T-helper 1 cell (primary cell): Measurements from ENCODE around the gene SIGLEC12.
"Not testable (repeated sequence)": the region's sequence is repeated elsewhere in the genome, so short reads cannot be mapped to it uniquely, and the experiment has no call there.

Experiments used
- DNase-seq, 5 donors: peaks; one replicate each; pipeline ENCODE4 v3.0.0-alpha.2; 2012 to 2020

Gene SIGLEC12

GRCh38 chr19:51479531-51480331 is 21.9 kb downstream of the SIGLEC12 start:
- no peak for DNase-seq

DNA sequence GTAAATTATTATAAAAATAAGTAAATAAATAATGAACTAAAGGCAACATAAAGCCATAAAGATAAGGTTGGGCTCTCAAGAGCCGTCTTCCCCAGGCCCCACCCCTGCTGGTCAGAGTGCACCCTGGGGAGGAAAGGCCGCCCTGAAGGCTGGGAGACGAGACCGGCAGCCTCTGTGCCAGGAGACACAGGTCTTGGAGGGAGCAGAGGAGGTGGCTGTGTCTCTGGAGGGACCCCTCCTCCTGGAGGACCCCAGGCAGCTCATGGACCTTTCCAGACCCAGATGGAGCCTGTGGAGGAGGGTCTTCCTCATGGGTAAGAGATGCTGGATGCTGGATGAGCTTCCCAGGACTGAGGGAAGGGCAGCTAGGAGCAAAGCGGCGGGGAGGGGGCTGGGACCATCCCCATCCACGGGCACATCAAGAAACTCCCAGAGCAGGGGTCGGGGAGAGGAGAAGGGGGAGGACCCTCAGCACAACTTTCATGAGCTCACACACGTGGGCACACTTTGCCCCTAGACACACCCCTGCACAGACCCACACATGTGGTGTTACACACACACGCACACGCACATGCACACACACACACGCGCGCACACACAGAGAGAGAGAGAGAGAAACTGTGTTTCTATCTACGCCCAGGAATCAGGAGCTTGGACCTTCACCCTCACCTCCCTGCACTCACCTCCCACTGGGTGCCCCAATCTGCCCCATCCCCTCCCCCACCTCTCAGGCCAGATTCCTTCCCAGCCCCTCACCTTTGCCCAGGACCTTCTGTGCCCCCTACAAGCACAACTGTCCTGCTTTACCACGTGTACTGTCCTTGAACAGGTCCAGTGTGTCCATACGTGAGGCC is 23.0 kb downstream of the SIGLEC12 start, which contains the start of gene CEACAM18:
Gene CEACAM18, plus strand, starts transcription at position 159 of the 854 bp plus-strand sequence.
- no peak for DNase-seq

- no peak for DNase-seq
Measured at GRCh38 chr19:51477344-51477743, 24.3 kb downstream of the SIGLEC12 start.

GRCh38 chr19:51476164-51476563 is 25.4 kb downstream of the SIGLEC12 start:
- DNase-seq, result no peak

GRCh38 chr19:51473009-51473707 is 28.4 kb downstream of the SIGLEC12 start:
- DNase-seq, result peak; percentile 47 to 76 (median 60)

- no peak for DNase-seq
Measured at GRCh38 chr19:51472607-51473006, 29.0 kb downstream of the SIGLEC12 start.

GRCh38 chr19:51471527-51471926 is 30.1 kb downstream of the SIGLEC12 start:
- no peak for DNase-seq

DNA sequence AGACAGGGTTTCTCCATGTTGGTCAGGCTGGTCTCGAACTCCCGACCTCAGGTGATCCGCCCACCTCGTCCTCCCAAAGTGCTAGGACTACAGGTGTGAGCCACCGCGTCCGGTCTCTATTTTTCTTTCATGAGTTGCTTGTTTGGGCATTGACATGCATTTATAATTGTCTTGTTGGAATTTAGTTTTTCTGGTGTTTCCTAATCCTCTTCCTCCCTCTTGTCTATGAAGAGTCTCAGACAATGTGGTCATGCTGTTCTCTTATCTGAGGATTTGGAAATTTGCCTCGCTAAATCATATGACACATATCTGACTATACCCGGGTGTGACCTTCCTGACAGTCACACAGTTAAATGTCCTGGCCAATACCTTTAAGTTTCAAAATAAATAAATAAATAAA is 30.6 kb downstream of the SIGLEC12 start:
- no peak for DNase-seq

- DNase-seq, result no peak
Measured at GRCh38 chr19:51469629-51470028, 32.0 kb downstream of the SIGLEC12 start.

DNA sequence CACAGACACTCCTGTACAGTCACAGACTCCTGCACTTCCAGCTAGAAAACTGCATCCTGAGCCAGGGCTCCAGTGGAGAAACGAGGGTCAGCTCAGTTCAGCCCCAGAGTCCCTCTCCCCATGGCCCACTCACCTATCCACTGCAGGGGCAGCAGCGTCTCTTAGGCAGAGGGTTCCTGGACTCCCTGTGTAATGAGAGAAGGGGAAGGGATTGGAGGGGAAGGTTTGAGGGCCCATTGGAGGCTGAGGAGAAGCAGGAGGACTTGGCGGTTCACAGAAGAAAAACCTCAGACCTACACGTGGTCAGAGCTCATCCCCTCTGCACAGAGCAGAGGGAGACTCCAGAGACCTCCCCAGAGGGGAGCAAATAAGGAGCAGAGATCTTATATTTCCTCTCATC is 32.4 kb downstream of the SIGLEC12 start:
- DNase-seq, result no peak

- DNase-seq, result no peak
Measured at GRCh38 chr19:51468545-51468920, 33.1 kb downstream of the SIGLEC12 start.

GRCh38 chr19:51467864-51468544 is 33.6 kb downstream of the SIGLEC12 start:
- no peak for DNase-seq

DNA sequence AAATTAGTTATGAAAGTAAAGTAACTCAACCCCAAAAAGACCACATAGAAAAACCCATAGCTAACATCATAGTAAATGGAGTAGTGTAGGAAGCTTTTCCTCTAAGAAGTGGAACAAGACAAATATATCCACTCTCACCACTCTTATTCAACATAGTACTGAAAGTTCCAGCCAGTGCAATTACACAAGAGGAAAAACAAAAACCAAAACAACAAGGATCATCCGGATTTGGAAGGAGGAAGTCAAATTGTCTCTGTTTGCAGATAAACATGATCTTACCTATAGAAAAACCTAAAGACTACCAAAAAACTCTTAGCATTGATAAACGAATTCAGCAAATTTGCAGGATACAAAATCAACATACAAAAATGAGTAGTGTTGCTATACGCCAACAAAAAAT is 34.9 kb downstream of the SIGLEC12 start:
- DNase-seq, result no peak

GRCh38 chr19:51463976-51464581 is 37.5 kb downstream of the SIGLEC12 start:
- DNase-seq, result not testable (repeated sequence)

DNA sequence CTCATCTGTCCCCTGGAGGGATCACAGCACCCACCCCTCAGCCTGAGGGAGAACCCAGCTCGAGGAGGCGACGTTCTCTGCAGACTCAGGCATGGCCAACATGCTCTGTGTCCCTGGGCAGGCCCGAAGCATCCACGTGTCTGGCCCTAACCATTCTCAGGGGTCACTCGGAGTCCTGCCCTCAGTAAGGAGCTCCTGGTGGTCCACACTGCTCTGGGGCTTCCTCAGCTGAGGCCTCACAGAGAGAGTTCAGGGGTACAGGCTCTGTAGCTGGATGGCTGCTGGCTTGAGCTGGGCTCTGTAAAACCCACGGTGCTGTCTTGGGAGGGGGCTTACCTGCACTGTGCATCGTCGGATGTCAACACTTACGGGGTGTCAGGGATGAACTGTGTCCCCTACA is 38.9 kb downstream of the SIGLEC12 start:
- no peak for DNase-seq

DNA sequence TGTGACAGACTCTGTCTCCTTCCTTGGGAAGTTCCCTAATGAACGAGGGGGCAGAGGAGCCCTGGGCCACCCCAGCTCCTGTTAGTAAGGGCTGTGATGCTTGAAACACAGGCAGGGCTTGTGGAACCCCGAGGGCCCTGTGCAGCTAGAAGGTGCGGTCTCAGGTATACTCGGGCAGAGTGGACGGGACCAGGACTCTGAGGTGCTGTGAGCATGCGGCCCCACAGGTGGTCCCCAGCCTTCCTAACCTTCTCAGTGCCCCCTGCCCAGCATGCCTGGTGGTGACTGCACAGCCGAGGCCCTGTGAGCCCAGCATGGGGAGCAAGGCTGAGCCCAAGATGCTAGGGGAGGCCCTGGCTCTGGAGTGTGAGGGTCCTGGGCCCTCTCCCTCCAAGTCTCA is 39.3 kb downstream of the SIGLEC12 start:
- no peak for DNase-seq

- no peak for DNase-seq
Measured at GRCh38 chr19:51461723-51462161, 39.9 kb downstream of the SIGLEC12 start.

DNA sequence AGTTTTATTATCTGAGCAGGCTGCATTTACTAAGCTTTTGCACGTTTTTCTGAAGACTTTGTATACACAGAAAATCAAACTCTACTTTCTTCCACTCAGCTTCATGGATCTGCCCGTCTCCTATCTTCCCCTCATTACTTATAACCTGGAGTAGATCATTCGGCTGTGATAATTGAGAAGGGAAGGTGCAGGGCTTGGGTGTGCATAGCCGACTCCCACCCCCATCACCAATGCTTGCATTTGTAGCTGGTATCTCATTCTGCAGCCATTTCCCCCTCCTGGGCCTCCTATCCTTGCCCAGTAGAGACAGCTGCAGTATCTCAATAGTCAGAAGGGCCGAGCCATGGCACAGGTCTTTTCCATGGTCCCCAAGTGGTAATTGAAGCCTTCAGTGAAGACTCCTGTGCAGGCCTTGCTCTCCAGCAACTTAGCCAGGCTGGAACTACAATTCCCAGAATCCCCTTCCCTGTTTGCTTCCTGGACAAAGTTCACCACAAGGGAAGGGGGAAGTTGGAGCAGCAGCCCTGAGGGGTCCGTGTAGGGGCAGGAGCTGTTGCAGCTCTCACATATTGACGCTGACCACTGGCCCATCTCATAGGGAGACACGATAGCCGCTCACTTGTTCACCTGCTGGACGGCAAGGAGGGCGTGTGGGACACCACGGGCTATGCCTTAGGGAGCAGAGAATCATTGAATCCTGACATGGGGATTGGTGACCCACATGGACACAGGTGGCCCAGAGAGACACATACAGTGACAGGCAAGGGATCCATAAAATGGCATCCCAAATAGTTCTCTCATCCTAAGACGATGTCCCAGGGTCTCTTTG is 41.2 kb downstream of the SIGLEC12 start:
- DNase-seq, result no peak

DNA sequence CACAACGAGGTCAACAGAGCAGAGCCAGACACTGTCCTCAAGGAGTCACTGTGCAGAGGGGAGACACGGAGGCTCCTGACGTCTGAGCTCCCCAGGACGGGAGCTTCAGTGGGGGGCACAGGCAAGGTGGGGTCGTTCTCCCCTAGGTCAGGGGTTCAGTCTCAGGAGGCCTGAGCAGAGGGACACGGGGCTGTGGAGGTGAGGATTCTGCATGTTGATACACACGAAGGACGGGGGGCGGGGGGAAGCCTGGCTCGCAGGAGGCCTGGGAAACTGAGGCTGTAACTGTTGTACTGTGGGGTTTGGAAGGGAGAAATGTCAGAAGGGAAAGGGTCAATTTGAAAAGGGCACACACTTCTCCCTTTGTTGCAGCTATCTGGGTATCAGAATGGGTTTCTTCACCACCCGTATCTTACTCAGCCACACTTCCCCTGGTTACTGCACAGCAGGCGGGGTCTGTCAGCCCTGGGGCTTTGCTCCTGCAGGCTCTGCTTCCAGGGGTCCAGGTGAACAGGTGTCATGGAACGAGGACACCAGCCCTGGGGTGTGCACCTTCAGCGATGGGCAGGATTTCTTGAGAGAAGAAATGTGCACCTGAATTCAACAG is 42.6 kb downstream of the SIGLEC12 start:
- DNase-seq, result no peak

GRCh38 chr19:51458051-51458645 is 43.5 kb downstream of the SIGLEC12 start, which contains the start of gene SIGLEC8:
TSS of gene SIGLEC8 (minus strand) at chr19:51458454. CDS start at chr19:51458387, 67 bp downstream.
- DNase-seq, result no peak
